HEK293 (cell line): Measurements from ENCODE around the gene KRT14.

Experiments
- CTCF ChIA-PET: fragments of 350-600 bp; formaldehyde crosslinking; extraction: SDS; loops from one replicate; lab custom pipeline; 2021; ENCODE audit warnings: antibody characterized with exemption; lab: Yijun Ruan, JAX
- POLR2A ChIA-PET: fragments of 300-600 bp; formaldehyde crosslinking; extraction: SDS; loops from one replicate; lab custom pipeline; 2020; ENCODE audit warnings: antibody characterized with exemption, inconsistent platforms; lab: Yijun Ruan, JAX
- H3K27ac ChIP-seq: fragments of 200-500 bp; sonication (Bioruptor generic); 2 replicates; pipeline ENCODE4 v1.5.1; 2014; ENCODE audit warnings: low read depth, low read length, control low read depth, inconsistent platforms; ENCODE audit errors: extremely low read depth
- H3K36me3 ChIP-seq, 2 experiments: fragments of 200-500 bp in 1 of 2; sonication (Bioruptor generic) in 1 of 2; 1 replicate in 1 of 2; 2 replicates in 1 of 2; pipeline ENCODE4 v1.5.1; 2014 to 2017; ENCODE audit warnings: inconsistent platforms in 2 of 2, low read length in 2 of 2; ENCODE audit not compliant: control insufficient read depth in 2 of 2, insufficient read depth in 1 of 2
- H3K4me1 ChIP-seq: fragments of 200-500 bp; sonication (Bioruptor generic); 2 replicates; pipeline ENCODE4 v1.5.1; 2014; ENCODE audit warnings: mild to moderate bottlenecking, low read length, inconsistent platforms; ENCODE audit not compliant: control insufficient read depth, insufficient read depth
- H3K4me3 ChIP-seq: 2 replicates; pipeline ENCODE4 v1.5.1; 2011; ENCODE audit warnings: low read depth, mild to moderate bottlenecking, control low read depth, low read length, moderate library complexity
- H3K9me3 ChIP-seq: fragments of 200-500 bp; sonication (Bioruptor generic); 2 replicates; pipeline ENCODE4 v1.5.1; 2014; ENCODE audit warnings: low read depth, low read length, inconsistent platforms; ENCODE audit not compliant: control insufficient read depth, insufficient read depth
- ATF2 ChIP-seq: fragments of 450-650 bp; formaldehyde crosslinking; IDR thresholded peaks from 2 replicates; pipeline ENCODE4 v1.5.1; 2016; ENCODE audit warnings: missing biosample characterization, missing genetic modification characterization, low read depth
- BCL11B ChIP-seq: fragments of 450-650 bp; formaldehyde crosslinking; IDR thresholded peaks from 2 replicates; pipeline ENCODE4 v1.5.1; 2016; ENCODE audit warnings: low read depth, missing biosample characterization, missing genetic modification characterization
- GLI2 ChIP-seq: fragments of 450-650 bp; formaldehyde crosslinking; IDR thresholded peaks from 2 replicates; pipeline ENCODE4; 2017; ENCODE audit warnings: missing biosample characterization, missing genetic modification characterization, low read depth, borderline replicate concordance
- GLIS1 ChIP-seq: fragments of 450-650 bp; formaldehyde crosslinking; IDR thresholded peaks from 2 replicates; pipeline ENCODE4 v1.5.1; 2016; ENCODE audit warnings: missing biosample characterization, missing genetic modification characterization
- IKZF3 ChIP-seq: fragments of 450-650 bp; IDR thresholded peaks from 2 replicates; pipeline ENCODE4 v1.5.0; 2018; ENCODE audit warnings: missing biosample characterization, mild to moderate bottlenecking, missing genetic modification characterization, moderate library complexity
- PRDM2 ChIP-seq: fragments of 450-650 bp; formaldehyde crosslinking; IDR thresholded peaks from 2 replicates; pipeline ENCODE4 v1.5.1; 2016; ENCODE audit warnings: missing biosample characterization, missing genetic modification characterization, borderline replicate concordance
- TCF7L2 ChIP-seq: IDR thresholded peaks from 2 replicates; pipeline ENCODE4 v1.6.1; 2011; ENCODE audit warnings: low read depth, mild to moderate bottlenecking, inconsistent platforms, low read length, moderate library complexity, borderline replicate concordance
- ZBTB21 ChIP-seq: fragments of 450-650 bp; formaldehyde crosslinking; IDR thresholded peaks from 2 replicates; pipeline ENCODE4 v1.5.1; 2017; ENCODE audit warnings: missing biosample characterization, missing genetic modification characterization
- ZFHX2 ChIP-seq: fragments of 450-650 bp; formaldehyde crosslinking; conservative IDR thresholded peaks from 2 replicates; pipeline ENCODE4 v1.5.1; 2016; ENCODE audit warnings: missing biosample characterization, missing genetic modification characterization
- ZFP37 ChIP-seq: fragments of 450-650 bp; formaldehyde crosslinking; IDR thresholded peaks from 2 replicates; pipeline ENCODE4 v1.5.1; 2016; ENCODE audit warnings: missing biosample characterization, missing genetic modification characterization
- ZNF132 ChIP-seq: fragments of 450-650 bp; formaldehyde crosslinking; IDR thresholded peaks from 2 replicates; pipeline ENCODE4 v1.5.1; 2017; ENCODE audit warnings: missing biosample characterization, missing genetic modification characterization, borderline replicate concordance
- ZNF18 ChIP-seq: fragments of 450-650 bp; formaldehyde crosslinking; IDR thresholded peaks from 2 replicates; pipeline ENCODE4 v1.5.1; 2016; ENCODE audit warnings: missing biosample characterization, missing genetic modification characterization
- ZNF184 ChIP-seq: fragments of 450-650 bp; IDR thresholded peaks from 2 replicates; pipeline ENCODE4 v1.5.1; 2018; ENCODE audit warnings: missing biosample characterization, mild to moderate bottlenecking, missing genetic modification characterization
- ZNF350 ChIP-seq: fragments of 450-650 bp; formaldehyde crosslinking; IDR thresholded peaks from 2 replicates; pipeline ENCODE4 v1.5.0; 2017; ENCODE audit warnings: missing biosample characterization, mild to moderate bottlenecking, missing genetic modification characterization
- ZNF426 ChIP-seq: fragments of 450-650 bp; formaldehyde crosslinking; IDR thresholded peaks from 2 replicates; pipeline ENCODE4 v1.5.1; 2017; ENCODE audit warnings: missing biosample characterization, missing genetic modification characterization, mild to moderate bottlenecking, inconsistent platforms, moderate library complexity
- ZNF529 ChIP-seq: fragments of 450-650 bp; formaldehyde crosslinking; IDR thresholded peaks from 2 replicates; pipeline ENCODE4 v1.5.1; 2017; ENCODE audit warnings: missing genetic modification characterization, missing biosample characterization; ENCODE audit not compliant: insufficient replicate concordance
- ZNF585B ChIP-seq: fragments of 450-650 bp; formaldehyde crosslinking; IDR thresholded peaks from 2 replicates; pipeline ENCODE4 v1.5.1; 2016; ENCODE audit warnings: missing biosample characterization, missing genetic modification characterization
- ZNF624 ChIP-seq: fragments of 450-650 bp; formaldehyde crosslinking; IDR thresholded peaks from 2 replicates; pipeline ENCODE4 v1.5.1; 2017; ENCODE audit warnings: missing biosample characterization, missing genetic modification characterization
- ZNF626 ChIP-seq: fragments of 450-650 bp; sonication (Bioruptor Pico); formaldehyde crosslinking; IDR thresholded peaks from 2 replicates; pipeline ENCODE4 v1.5.1; 2018; ENCODE audit warnings: missing biosample characterization, missing genetic modification characterization, inconsistent platforms
- ZNF654 ChIP-seq: fragments of 450-650 bp; formaldehyde crosslinking; IDR thresholded peaks from 2 replicates; pipeline ENCODE4 v1.5.1; 2016; ENCODE audit warnings: low read depth, missing biosample characterization, missing genetic modification characterization
- ZNF837 ChIP-seq: fragments of 450-650 bp; formaldehyde crosslinking; IDR thresholded peaks from 2 replicates; pipeline ENCODE4 v1.5.1; 2016; ENCODE audit warnings: missing biosample characterization, missing genetic modification characterization
- ZSCAN18 ChIP-seq: fragments of 450-650 bp; formaldehyde crosslinking; IDR thresholded peaks from 2 replicates; pipeline ENCODE4 v1.5.1; 2016; ENCODE audit warnings: missing biosample characterization, missing genetic modification characterization

The KRT14 gene

GRCh38 chr17:41540921-41541625, 45.6 kb downstream of the KRT14 start:
- no peak overlapping the region for H3K4me3 ChIP-seq
- POLR2A ChIA-PET: interaction anchor here (1.4 kb wide), 1 partner anchor 13 kb away, joined by 5 read pairs; the partner anchor contains the start of gene KRT19
- H3K36me3 ChIP-seq: no peaks in the 10 kb centered on the region
- peak; percentile 84 for TF ChIP-seq GLIS1 (tag by site-specific recombination)
- TF ChIP-seq ZNF184 (tag by site-specific recombination): no peak
- H3K27ac ChIP-seq: no peak overlapping the region
- H3K4me1 ChIP-seq: no peaks in the 10 kb centered on the region
- CTCF ChIA-PET: interaction anchor here (0.5 to 16.6 kb wide), 9 partner anchors 9 to 1668 kb away, joined by 3 to 546 read pairs (median 5); partner anchors contain the start of gene KRT19
- no peaks in the 10 kb centered on the region for H3K9me3 ChIP-seq

- Histone ChIP-seq H3K4me3 (no peak overlapping the region), H3K4me1 (no peaks in the 10 kb centered on the region), H3K36me3 (no peaks in the 10 kb centered on the region), H3K9me3 (no peaks in the 10 kb centered on the region), H3K27ac (no peak overlapping the region)
- CTCF ChIA-PET: interaction anchor here (0.5 to 16.6 kb wide), 8 partner anchors 9 to 1669 kb away, joined by 3 to 546 read pairs (median 4); no protein-coding TSS in a partner anchor
- POLR2A ChIA-PET: interaction anchor here (1.0 to 1.4 kb wide), 2 partner anchors 9 to 12 kb away, joined by 3 to 5 read pairs; partner anchors contain the start of gene KRT19
- TF ChIP-seq ZNF350 (tag by site-specific recombination) (no peak), ZNF426 (no peak), ZNF132 (tag by site-specific recombination) (no peak), ZNF529 (tag by site-specific recombination) (no peak), BCL11B (tag by site-specific recombination) (no peak), ZNF624 (tag by site-specific recombination) (no peak), TCF7L2 (no peak), GLIS1 (tag by site-specific recombination) (peak; percentile 80), ZNF837 (no peak), ZNF654 (tag by site-specific recombination) (no peak), ZSCAN18 (tag by site-specific recombination) (no peak), ZNF626 (no peak), ZNF18 (peak; percentile 96), ATF2 (no peak), ZBTB21 (tag by site-specific recombination) (no peak), PRDM2 (tag by site-specific recombination) (no peak), ZNF585B (tag by site-specific recombination) (no peak), ZFP37 (tag by site-specific recombination) (no peak), IKZF3 (no peak), ZFHX2 (tag by site-specific recombination) (peak; percentile 85), GLI2 (tag by site-specific recombination) (no peak)
Observed at GRCh38 chr17:41539979-41540701, 46.6 kb downstream of the KRT14 start.
